Muscle layer of duodenum (tissue), 2 donors: ENCODE measurements around the gene GRIK5.
"Not testable (repeated sequence)": the region's sequence is repeated elsewhere in the genome, so short reads cannot be mapped to it uniquely, and the experiment has no call there.

Experiments used
- H3K27ac ChIP-seq: one replicate; pipeline ENCODE4 v1.7.0; 2013; ENCODE audit warnings: mild to moderate bottlenecking, low read length
- H3K27me3 ChIP-seq: one replicate; pipeline ENCODE4 v1.7.0; 2013; ENCODE audit warnings: low read depth, mild to moderate bottlenecking, control low read depth, low read length
- H3K36me3 ChIP-seq, 2 donors: one replicate each; pipeline ENCODE4 v1.7.0; 2013; ENCODE audit warnings: low read length in 2 of 2, control low read depth in 1 of 2, mild to moderate bottlenecking in 1 of 2; ENCODE audit not compliant: insufficient read depth in 2 of 2, control insufficient read depth in 1 of 2
- H3K4me1 ChIP-seq, 2 donors: one replicate each; pipeline ENCODE4 v1.7.0; 2013; ENCODE audit warnings: low read length in 2 of 2, mild to moderate bottlenecking in 2 of 2, control low read depth in 1 of 2, moderate library complexity in 1 of 2; ENCODE audit not compliant: insufficient read depth in 2 of 2, control insufficient read depth in 1 of 2
- H3K4me3 ChIP-seq, 2 donors: one replicate each; pipeline ENCODE4 v1.7.0; 2013; ENCODE audit warnings: low read length in 2 of 2, low read depth in 1 of 2, mild to moderate bottlenecking in 1 of 2
- H3K9me3 ChIP-seq, 2 donors: one replicate each; pipeline ENCODE4 v1.7.0; 2013; ENCODE audit warnings: low read length in 2 of 2, control low read depth in 1 of 2, mild to moderate bottlenecking in 1 of 2; ENCODE audit not compliant: control insufficient read depth in 1 of 2
- donor health status: healthy.

The GRIK5 gene

DNA sequence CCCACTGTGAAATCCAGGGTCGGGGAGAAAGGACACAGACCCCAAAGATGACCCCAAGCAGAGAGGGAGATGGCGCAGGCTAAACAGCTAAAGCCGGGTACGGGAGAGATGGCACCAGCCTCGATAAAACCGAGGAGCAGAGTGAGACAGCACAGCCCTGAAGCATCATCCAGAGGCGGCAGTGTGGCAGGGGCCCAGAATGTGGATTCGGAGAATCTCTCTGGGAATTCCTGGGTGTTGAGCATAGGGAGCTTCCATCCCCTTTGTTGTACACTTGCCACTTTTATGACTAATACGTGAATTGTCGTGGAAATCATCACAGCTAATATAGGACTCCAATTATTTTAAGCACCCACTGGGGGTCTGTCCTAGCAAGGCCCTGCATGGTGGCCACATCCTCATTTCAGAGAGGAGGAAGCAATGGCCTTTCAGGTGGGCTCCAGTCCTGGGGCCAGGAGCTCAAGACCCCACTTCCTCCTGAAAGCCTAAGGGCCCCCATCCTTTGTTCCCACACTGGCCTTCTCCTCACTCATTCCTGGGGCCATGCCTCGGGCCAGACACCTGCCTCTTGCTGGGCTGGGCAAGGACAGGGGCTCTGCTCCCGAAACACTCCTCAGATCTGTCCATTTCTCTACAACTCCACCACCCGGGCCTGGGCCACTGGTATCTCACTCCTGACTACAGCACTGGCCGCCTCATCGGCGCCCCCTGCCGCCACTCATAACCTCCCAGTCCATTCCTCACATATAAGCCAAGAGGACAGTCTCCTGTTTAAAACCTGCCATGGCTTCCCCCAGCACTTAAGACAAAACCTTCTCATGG, 46.7 kb downstream of the GRIK5 start:
- Histone ChIP-seq H3K4me3 (no peak overlapping the region), H3K27me3 (no peaks in the 10 kb centered on the region), H3K9me3 (no peaks in the 10 kb centered on the region), H3K36me3 (peaks cover 0 to 10% of the 10 kb centered on the region in 2 donors), H3K4me1 (peaks cover 0 to 20% of the 10 kb centered on the region in 2 donors), H3K27ac (no peak overlapping the region)

DNA sequence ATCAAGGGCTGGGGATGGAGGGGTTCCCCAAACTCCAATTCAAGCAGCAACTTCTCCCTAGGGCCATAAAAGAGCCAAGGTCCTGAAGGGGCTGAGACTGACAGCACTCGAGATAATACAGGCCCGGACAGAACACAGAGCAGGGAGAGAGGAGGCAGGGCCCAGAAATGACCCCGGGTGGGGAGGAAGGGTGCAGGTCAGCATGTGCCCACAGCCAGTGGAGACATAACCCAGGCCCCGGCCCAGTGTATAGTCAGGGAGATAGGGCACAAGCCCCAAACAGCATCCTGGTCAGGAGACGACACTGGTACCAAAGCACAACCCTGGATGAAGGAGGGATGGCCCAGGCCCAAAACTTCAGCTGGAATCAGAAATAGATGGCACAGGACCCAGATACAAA, 47.4 kb downstream of the GRIK5 start:
- H3K27ac ChIP-seq = no peak overlapping the region
- H3K4me3 ChIP-seq = no peak overlapping the region
- H3K9me3 ChIP-seq = no peaks in the 10 kb centered on the region
- H3K4me1 ChIP-seq = peaks cover 0 to 20% of the 10 kb centered on the region in 2 donors
- H3K27me3 ChIP-seq = no peaks in the 10 kb centered on the region
- peaks cover 0 to 12% of the 10 kb centered on the region in 2 donors for H3K36me3 ChIP-seq

DNA sequence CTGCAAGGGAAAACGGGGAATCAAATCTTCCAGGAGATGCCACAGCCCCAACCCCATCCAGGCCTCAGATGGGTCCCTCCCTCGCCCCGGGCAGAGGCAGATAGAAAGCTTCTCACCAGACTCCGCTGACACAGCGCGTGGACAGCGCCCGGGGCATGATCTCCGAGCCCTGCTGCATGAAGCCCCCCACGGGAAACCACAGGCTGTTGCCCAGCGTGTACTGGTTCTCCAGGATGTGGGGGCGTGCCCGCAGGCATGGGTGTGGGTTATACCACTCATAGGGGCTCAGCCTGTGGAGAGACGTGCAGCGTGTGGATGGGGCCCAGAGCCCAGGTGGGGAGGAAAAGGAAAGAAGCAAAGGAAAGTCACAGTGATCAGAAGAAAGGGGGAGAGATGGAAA, 48.8 kb downstream of the GRIK5 start:
- Histone ChIP-seq H3K4me3 (no peak overlapping the region), H3K36me3 (peaks cover 0 to 10% of the 10 kb centered on the region in 2 donors)

DNA sequence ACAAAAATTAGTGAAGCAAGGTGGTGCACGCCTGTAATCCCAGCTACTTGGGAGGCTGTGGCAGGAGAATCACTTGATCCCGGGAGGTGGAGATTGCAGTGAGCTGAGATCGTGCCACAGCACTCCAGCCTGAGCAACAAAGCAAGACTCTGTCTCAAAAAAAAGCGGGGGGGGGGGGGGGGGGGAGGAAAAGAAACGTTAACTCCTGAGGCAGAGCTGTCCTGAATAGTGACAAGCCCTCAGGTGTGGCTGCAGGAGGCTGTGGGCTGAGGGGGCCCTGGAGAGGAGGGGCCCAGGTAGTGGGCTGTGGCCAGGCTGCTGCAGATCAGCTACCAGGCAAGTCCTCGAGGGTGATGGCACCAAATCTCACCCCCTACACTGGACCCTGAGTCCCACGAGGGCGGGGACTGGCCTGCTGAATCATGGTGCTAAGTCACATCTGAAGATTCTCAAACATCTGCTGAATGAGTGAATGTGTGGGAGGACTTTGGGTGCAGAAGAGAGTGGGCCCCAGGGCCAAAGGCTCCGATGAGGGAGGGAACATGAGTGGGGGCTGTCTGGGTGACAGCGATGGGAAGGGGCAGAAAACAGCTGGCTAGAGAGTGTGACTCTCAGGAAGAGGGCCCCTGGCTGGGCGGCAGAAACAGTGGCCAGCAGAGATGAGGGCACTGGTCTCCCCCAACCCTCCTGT, 51.4 kb downstream of the GRIK5 start:
- Histone ChIP-seq H3K9me3 (no peaks in the 10 kb centered on the region), H3K36me3 (peaks cover 0 to 10% of the 10 kb centered on the region in 2 donors), H3K27ac (no peak overlapping the region), H3K4me3 (no peak overlapping the region), H3K27me3 (no peaks in the 10 kb centered on the region), H3K4me1 (peaks cover 0 to 2% of the 10 kb centered on the region in 2 donors)

More for the DNA sequence above, 48.8 kb downstream of the GRIK5 start:
- Histone ChIP-seq H3K9me3 (no peaks in the 10 kb centered on the region), H3K4me1 (peaks cover 0 to 20% of the 10 kb centered on the region in 2 donors), H3K27ac (no peak overlapping the region), H3K27me3 (no peaks in the 10 kb centered on the region)

DNA sequence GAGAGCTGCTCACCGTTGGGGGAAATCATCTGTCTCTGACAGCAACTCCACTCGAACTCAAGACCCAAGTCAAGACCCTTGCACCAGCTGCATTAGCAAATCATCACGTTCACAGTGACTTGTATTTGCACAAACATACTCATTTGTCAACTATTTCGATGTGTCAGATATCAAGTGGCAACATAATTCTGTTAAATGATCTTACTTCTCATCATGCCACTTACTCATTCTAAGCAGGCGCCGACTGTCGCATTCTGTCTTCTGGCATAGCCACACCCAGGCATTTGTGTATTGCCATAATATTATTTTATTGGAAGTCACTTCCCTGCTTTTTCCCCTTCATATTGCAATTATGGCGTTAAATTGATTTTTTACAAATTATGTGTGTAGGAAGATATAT, 53.0 kb downstream of the GRIK5 start:
- Histone ChIP-seq H3K4me1 (no peaks in the 10 kb centered on the region), H3K36me3 (peaks cover 0 to 10% of the 10 kb centered on the region in 2 donors)

DNA sequence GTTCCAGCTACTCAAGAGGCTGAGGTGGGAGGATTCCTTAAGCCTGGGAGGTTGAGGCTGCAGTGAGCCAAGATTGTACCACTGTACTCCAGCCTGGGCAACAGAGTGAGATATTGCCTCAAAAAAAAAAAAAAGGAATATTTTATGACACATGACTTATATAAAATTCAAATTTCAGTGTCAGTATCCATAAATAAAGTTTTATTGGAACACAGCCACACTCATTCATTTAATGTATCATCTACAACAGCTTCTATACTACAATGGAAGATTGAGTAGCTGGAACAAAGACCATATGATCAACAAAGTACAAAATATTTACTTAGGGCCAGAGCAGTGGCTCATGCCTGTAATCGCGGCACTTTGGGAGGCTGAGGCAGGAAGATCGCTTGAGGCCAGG, 57.3 kb downstream of the GRIK5 start:
- not testable (repeated sequence) for H3K4me3 ChIP-seq, H3K9me3 ChIP-seq, H3K27me3 ChIP-seq, H3K36me3 ChIP-seq, H3K27ac ChIP-seq, H3K4me1 ChIP-seq

More for the DNA sequence above, 53.0 kb downstream of the GRIK5 start:
- no peaks in the 10 kb centered on the region for H3K27me3 ChIP-seq
- no peak overlapping the region for H3K27ac ChIP-seq
- no peak overlapping the region for H3K4me3 ChIP-seq
- H3K9me3 ChIP-seq = no peaks in the 10 kb centered on the region

DNA sequence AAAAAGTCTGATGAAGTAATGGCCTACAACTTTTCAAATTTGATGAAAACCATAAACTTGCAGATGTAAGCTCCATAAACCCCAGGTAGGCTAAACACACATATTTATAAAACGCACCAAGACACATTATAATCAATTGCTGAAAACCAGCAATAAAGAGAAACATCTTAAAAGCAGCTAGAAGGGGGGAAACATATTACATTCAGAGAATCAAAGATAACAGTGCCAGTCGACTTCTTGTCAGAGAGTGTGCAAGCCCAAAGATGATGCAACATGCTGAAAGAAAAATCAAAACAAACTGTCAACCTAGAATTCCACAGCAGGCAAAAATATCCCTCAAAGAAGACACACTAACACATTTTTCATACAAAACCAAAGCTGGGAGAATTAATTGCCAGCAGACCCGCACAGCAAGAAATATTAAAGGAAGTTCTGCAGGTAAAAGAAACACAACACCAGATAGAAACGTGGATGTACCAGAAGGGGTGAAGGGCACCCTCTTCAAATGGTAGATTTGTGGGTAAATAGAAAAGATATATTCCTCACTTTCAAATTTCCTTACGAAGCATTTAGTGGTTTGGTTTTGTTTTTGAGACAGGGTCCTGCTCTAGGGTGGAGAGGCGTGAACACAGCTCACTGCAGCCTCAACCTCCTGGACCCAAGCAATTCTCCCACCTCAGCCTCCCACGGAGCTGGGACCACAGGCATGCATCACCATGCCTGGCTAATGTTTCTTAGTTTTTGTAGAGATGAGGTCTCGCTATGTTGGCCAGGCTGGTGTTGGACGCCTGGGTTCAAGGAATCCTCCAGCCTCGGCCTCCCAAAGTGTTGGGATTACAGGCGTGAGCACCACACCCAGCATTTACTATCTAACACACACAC, 59.5 kb downstream of the GRIK5 start:
- Histone ChIP-seq H3K27me3 (no peaks in the 10 kb centered on the region), H3K36me3 (peaks cover 0 to 12% of the 10 kb centered on the region in 2 donors), H3K27ac (no peak overlapping the region), H3K9me3 (no peaks in the 10 kb centered on the region), H3K4me1 (no peaks in the 10 kb centered on the region), H3K4me3 (no peak overlapping the region)

DNA sequence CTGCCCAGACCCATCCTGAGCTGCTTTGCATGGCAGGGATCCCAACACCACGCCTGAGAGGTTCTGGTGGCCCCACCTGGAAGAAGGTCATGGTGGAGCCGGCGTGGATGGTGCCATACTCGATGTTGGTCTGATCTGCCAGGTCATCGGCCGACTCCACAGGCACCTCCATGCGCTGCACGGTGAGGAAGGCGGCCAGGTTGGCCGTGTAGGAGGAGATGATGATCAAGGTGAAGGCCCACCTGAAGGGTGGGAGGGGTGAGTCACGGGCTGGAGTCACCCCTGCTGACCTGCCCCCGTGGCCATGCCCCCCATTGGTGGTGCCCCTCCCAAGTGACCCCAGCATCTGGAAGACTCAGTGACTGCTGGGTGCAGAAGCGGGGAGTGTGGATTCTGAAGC, 63.4 kb downstream of the GRIK5 start:
- no peaks in the 10 kb centered on the region for H3K4me1 ChIP-seq
- H3K27me3 ChIP-seq = no peaks in the 10 kb centered on the region
- no peaks in the 10 kb centered on the region for H3K9me3 ChIP-seq
- no peak overlapping the region for H3K27ac ChIP-seq
- H3K36me3 ChIP-seq = peaks cover 0 to 21% of the 10 kb centered on the region in 2 donors
- H3K4me3 ChIP-seq = no peak overlapping the region

DNA sequence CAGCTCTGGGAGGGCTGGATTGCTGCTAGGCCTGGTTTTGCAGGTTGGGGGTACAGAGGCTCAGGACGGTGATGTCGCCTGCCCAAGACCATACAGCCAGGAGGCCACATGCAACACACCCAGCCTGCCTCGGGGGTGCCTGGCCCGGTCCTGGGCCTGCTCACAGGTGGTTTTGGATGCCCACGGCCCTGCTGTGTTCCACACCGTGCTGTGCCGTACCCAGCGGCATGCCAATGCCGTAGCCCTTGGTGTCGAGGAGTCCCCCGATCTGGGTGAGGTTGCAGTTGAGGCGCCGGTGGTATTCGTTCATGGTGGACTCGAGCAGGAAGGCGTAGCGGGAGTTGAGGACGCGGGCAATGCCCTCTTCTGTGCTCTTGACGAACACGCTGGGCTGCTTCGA, 64.5 kb downstream of the GRIK5 start:
- H3K9me3 ChIP-seq = no peaks in the 10 kb centered on the region
- no peak overlapping the region for H3K27ac ChIP-seq
- H3K27me3 ChIP-seq = peaks cover 3% of the 10 kb centered on the region
- H3K36me3 ChIP-seq = peaks cover 0 to 16% of the 10 kb centered on the region in 2 donors
- H3K4me3 ChIP-seq = no peak overlapping the region
- H3K4me1 ChIP-seq = no peaks in the 10 kb centered on the region

DNA sequence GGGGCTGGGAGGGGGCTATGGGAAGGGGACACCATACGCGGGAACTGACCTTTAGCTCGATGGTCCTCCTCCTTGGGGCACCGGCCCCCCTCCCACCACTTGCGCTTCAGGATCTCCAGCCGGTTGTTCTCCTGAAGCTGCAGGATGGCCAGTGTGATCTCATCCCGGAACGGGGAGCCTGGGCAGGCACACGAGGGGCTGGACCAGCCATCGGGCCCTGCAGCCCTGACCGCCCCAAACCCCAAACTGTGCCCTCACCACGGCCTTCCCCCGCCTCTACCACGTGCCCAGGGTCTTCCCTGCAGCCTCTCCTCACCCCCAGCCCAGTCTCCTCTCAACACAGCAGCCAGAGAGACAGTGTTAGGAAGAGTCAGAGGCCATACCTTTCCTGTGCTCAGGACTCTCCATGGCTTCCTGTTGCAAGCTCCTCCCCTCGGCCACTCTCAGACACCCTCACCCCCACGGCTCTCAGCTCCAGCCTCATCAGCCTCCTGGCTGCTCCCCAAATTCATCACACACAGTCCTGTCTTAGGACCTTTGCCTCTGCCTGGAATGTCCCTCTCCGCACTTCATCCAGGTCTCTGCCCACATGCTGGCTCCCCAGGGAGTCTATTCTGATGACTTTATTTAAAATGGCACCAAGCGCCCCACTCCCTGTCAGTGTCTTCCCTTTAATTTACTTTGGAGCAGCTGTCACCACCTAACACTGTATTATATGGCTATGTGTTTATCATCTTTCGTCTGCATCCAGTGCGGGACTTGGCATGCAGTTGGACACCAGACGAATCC, 66.3 kb downstream of the GRIK5 start:
- Histone ChIP-seq H3K4me3 (no peak overlapping the region), H3K27me3 (peaks cover 16% of the 10 kb centered on the region)

More for the DNA sequence above, 66.3 kb downstream of the GRIK5 start:
- Histone ChIP-seq H3K36me3 (peaks cover 0 to 16% of the 10 kb centered on the region in 2 donors), H3K4me1 (peaks cover 0 to 4% of the 10 kb centered on the region in 2 donors), H3K27ac (no peak overlapping the region), H3K9me3 (no peaks in the 10 kb centered on the region)
